ENCODE results near the gene GBE1. TPM values are rescaled to one million over a fixed set of nuclear protein-coding genes. Genes with fewer than 3 reads are reported as not detected.
A peak's percentile ranks its signal among the peaks of the same experiment; 100 is the strongest.

GBE1 gene
- total RNA-seq, 2 experiments from 2014 or later: 18.0 to 21.4 TPM

DNA sequence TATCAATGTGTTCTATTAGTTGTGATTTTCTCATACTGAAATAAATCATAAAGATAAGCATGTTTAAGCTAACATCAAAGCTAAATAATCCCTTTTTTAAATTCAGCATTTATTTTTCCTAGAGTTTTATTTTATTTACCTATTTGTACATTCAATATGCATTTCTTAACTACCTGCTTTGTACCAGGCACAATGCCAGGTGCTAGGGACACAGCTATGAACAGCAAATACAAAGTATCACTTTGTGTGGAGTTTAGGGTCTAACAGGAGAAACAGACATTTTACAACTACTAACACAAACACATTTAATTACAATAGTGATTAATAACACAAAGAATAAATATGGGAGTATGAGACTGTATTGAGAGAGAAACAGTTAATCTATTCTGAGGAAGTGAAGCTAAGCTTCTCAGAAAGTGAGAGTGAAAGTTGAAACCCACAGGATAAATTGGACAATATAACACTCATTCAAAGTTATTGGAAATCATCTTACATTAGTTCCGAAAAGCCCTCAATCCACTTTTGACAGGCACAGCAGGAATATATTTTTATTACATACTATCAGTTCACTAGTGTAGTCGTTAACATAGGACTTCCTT is 159.6 kb downstream of the GBE1 start:
- ATAC-seq (no peak), DNase-seq (no peak)
- no peak overlapping the region for H3K27ac Mint-ChIP-seq
- H3K9me3 Mint-ChIP-seq (ENCODE audit: low read depth): no peaks in the 10 kb centered on the region
- CTCF ChIA-PET: no interaction called here
- no peaks in the 10 kb centered on the region for H3K27me3 Mint-ChIP-seq
- no peak overlapping the region for H3K4me3 Mint-ChIP-seq
- H3K36me3 Mint-ChIP-seq: peaks cover 1% of the 10 kb centered on the region
- no peaks in the 10 kb centered on the region for H3K4me1 Mint-ChIP-seq

GRCh38 chr3:81592101-81592500 is 169.3 kb downstream of the GBE1 start:
- CTCF ChIA-PET: no interaction called here
- Mint-ChIP-seq H3K27me3 (no peaks in the 10 kb centered on the region), H3K27ac (no peak overlapping the region), H3K9me3 (ENCODE audit: low read depth) (no peaks in the 10 kb centered on the region), H3K4me1 (no peaks in the 10 kb centered on the region), H3K4me3 (no peak overlapping the region), H3K36me3 (peaks cover 3% of the 10 kb centered on the region)
- ATAC-seq (no peak), DNase-seq (no peak)

DNA sequence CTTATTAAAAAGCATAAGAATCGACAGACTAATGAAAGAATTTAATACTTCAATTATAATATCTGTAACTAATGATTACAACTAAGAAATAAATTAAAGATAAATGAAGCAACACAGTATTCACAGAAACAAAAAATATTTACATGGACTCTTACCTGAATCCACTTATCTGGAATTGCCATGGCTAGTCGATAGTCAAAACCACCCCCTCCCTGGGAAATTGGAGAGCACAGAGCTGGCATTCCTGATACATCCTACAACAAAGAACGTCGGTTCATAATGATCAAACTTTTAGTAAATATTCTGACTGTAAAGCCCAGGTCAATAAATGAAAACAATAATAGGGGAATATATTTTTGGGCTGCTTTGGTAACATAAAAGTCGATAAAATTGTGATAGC is 175.5 kb downstream of the GBE1 start:
- DNase-seq (no peak), ATAC-seq (no peak)
- peaks cover 3% of the 10 kb centered on the region for H3K36me3 Mint-ChIP-seq
- H3K27ac Mint-ChIP-seq: no peak overlapping the region
- H3K4me3 Mint-ChIP-seq: no peak overlapping the region
- H3K9me3 Mint-ChIP-seq (ENCODE audit: low read depth): no peaks in the 10 kb centered on the region
- CTCF ChIA-PET: no interaction called here
- no peaks in the 10 kb centered on the region for H3K4me1 Mint-ChIP-seq
- H3K27me3 Mint-ChIP-seq: no peaks in the 10 kb centered on the region

GRCh38 chr3:81585056-81585455 is 176.4 kb downstream of the GBE1 start:
- no peaks in the 10 kb centered on the region for H3K27me3 Mint-ChIP-seq
- CTCF ChIA-PET: interaction anchor here (0.7 kb wide), 1 partner anchor 19 kb away, joined by 3 read pairs; no protein-coding TSS in a partner anchor
- DNase-seq (no peak), ATAC-seq (no peak)
- no peak overlapping the region for H3K27ac Mint-ChIP-seq
- no peaks in the 10 kb centered on the region for H3K4me1 Mint-ChIP-seq
- no peak overlapping the region for H3K4me3 Mint-ChIP-seq
- H3K9me3 Mint-ChIP-seq (ENCODE audit: low read depth): no peaks in the 10 kb centered on the region
- H3K36me3 Mint-ChIP-seq: peaks cover 3% of the 10 kb centered on the region

- Mint-ChIP-seq H3K9me3 (ENCODE audit: low read depth) (no peaks in the 10 kb centered on the region), H3K4me3 (no peak overlapping the region), H3K36me3 (peaks cover 3% of the 10 kb centered on the region), H3K27me3 (no peaks in the 10 kb centered on the region), H3K27ac (no peak overlapping the region), H3K4me1 (no peaks in the 10 kb centered on the region)
- ATAC-seq (no peak), DNase-seq (peak; percentile 51)
- CTCF ChIA-PET: interaction anchor here (0.9 kb wide), 1 partner anchor 92 kb away, joined by 3 read pairs; no protein-coding TSS in a partner anchor
Observed at GRCh38 chr3:81581966-81582599, 179.4 kb downstream of the GBE1 start.

DNA sequence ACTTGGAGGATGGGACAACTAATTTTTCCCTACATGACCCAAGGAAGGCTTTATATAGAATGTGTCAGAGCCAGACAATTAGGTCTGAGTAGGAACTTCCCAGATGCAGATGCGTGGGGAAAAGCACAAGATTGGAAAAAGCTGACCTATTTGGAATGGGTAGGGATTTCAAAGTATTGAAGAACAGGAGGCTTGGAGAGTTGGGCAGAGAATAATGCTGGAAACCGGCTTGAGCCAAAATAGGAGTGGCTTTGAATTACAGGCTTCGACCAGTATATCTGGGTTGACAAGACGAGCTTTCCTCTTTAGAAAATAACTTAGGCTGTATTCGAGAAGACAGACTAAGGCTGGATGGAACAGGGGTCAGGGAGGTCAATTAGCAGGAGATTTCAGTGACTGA is 181.1 kb downstream of the GBE1 start:
- no peak overlapping the region for H3K27ac Mint-ChIP-seq
- DNase-seq: no peak
- no peak overlapping the region for H3K4me3 Mint-ChIP-seq
- H3K36me3 Mint-ChIP-seq: peaks cover 2% of the 10 kb centered on the region
- H3K9me3 Mint-ChIP-seq (ENCODE audit: low read depth): no peaks in the 10 kb centered on the region
- no peaks in the 10 kb centered on the region for H3K4me1 Mint-ChIP-seq
- H3K27me3 Mint-ChIP-seq: no peaks in the 10 kb centered on the region
- CTCF ChIA-PET: no interaction called here
- ATAC-seq: no peak

- Mint-ChIP-seq H3K9me3 (ENCODE audit: low read depth) (no peaks in the 10 kb centered on the region), H3K27me3 (no peaks in the 10 kb centered on the region), H3K27ac (no peak overlapping the region), H3K4me3 (no peak overlapping the region), H3K36me3 (peaks cover 2% of the 10 kb centered on the region), H3K4me1 (no peaks in the 10 kb centered on the region)
- CTCF ChIA-PET: no interaction called here
- ATAC-seq (no peak), DNase-seq (no peak)
Observed at GRCh38 chr3:81579744-81580143, 181.7 kb downstream of the GBE1 start.

DNA sequence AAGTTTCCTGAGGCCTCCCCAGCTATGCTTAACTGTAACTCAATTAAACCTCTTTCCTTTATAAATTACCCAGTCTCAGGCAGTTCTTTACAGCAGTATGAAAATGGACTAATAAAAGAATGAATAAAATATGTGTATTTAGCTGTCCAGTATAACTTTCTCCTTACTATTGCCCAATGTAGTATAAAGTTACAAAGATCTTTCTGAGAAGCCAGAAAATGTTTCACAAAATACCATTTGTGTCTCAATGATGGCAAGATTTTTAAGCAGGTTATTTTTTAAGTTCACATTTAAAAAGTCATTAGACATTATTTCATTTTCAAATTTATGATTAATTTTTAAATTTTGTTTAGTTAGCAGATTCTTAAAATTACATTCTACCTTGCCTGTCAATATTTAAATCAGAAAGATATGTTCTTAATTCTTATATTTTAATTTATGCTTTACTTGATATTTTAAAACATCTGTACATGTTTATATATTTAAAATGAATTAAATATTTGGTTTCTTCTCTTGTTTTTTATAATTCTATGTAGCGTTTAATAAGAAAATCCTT is 189.2 kb downstream of the GBE1 start:
- H3K4me1 Mint-ChIP-seq: peaks cover 4% of the 10 kb centered on the region
- H3K9me3 Mint-ChIP-seq (ENCODE audit: low read depth): no peaks in the 10 kb centered on the region
- H3K36me3 Mint-ChIP-seq: peaks cover 18% of the 10 kb centered on the region
- no peak overlapping the region for H3K27ac Mint-ChIP-seq
- CTCF ChIA-PET: no interaction called here
- ATAC-seq (no peak), DNase-seq (no peak)
- H3K27me3 Mint-ChIP-seq: no peaks in the 10 kb centered on the region
- no peak overlapping the region for H3K4me3 Mint-ChIP-seq

- Mint-ChIP-seq H3K4me1 (peaks cover 4% of the 10 kb centered on the region), H3K27me3 (no peaks in the 10 kb centered on the region), H3K4me3 (no peak overlapping the region), H3K9me3 (ENCODE audit: low read depth) (no peaks in the 10 kb centered on the region), H3K36me3 (peaks cover 25% of the 10 kb centered on the region), H3K27ac (no peak overlapping the region)
- CTCF ChIA-PET: no interaction called here
- DNase-seq (no peak), ATAC-seq (no peak)
Observed at GRCh38 chr3:81568378-81568777, 193.1 kb downstream of the GBE1 start.

DNA sequence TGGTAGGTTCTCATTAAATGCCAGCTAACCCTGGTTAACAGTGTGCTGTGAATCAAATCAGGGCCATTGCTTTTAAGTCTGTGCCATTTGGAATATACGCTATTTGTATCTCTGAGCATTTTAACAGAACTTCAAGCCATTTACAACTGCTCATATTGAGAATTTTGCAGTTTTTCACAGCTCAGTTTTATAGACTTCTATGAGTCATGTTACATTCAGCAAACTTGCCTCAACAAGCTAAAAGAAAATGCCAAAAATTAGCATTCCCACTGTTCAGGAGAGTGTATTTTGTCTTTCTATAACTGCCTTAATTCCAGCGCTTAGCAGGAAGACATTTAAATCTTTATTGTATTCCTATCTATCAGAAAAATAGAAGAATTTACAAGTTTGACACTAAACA is 196.4 kb downstream of the GBE1 start:
- Mint-ChIP-seq H3K36me3 (peaks cover 14% of the 10 kb centered on the region), H3K9me3 (ENCODE audit: low read depth) (no peaks in the 10 kb centered on the region), H3K27me3 (no peaks in the 10 kb centered on the region), H3K27ac (no peak overlapping the region), H3K4me3 (no peak overlapping the region), H3K4me1 (no peaks in the 10 kb centered on the region)
- ATAC-seq (no peak), DNase-seq (no peak)
- CTCF ChIA-PET: no interaction called here

DNA sequence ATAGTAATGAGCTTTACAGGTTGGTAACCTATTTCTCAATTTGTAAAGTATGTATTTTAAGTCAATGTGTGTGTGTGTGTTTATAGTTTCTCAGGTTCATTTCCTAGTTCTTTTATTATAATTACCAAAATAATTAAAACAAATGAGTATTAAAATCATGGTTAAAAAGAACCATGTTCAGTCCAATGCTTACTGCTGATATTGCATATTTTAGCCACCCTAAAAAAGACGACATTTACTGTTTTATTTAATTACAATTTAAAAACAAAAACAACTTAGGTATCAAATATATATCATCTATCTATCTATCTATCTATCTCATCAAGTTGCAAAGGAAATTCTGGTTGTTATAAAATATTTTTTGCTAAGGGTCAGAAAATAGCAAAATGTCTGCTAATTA is 203.3 kb downstream of the GBE1 start:
- Mint-ChIP-seq H3K27me3 (no peaks in the 10 kb centered on the region), H3K4me3 (no peak overlapping the region), H3K4me1 (peaks cover 10% of the 10 kb centered on the region), H3K27ac (no peak overlapping the region), H3K9me3 (ENCODE audit: low read depth) (no peaks in the 10 kb centered on the region), H3K36me3 (peaks cover 2% of the 10 kb centered on the region)
- ATAC-seq: no peak
- no peak for DNase-seq
- CTCF ChIA-PET: no interaction called here

- peaks cover 2% of the 10 kb centered on the region for H3K9me3 Mint-ChIP-seq (ENCODE audit: low read depth)
- no peak overlapping the region for H3K4me3 Mint-ChIP-seq
- CTCF ChIA-PET: no interaction called here
- H3K4me1 Mint-ChIP-seq: peaks cover 10% of the 10 kb centered on the region
- peaks cover 12% of the 10 kb centered on the region for H3K36me3 Mint-ChIP-seq
- ATAC-seq: no peak
- no peak for DNase-seq
- no peak overlapping the region for H3K27ac Mint-ChIP-seq
- no peaks in the 10 kb centered on the region for H3K27me3 Mint-ChIP-seq
Observed at GRCh38 chr3:81554801-81555200, 206.6 kb downstream of the GBE1 start.

GRCh38 chr3:81554388-81554787 is 207.1 kb downstream of the GBE1 start:
- ATAC-seq: peak; percentile 45
- CTCF ChIA-PET: no interaction called here
- peaks cover 12% of the 10 kb centered on the region for H3K36me3 Mint-ChIP-seq
- peaks cover 2% of the 10 kb centered on the region for H3K9me3 Mint-ChIP-seq (ENCODE audit: low read depth)
- peaks cover 10% of the 10 kb centered on the region for H3K4me1 Mint-ChIP-seq
- no peak for DNase-seq
- H3K27ac Mint-ChIP-seq: no peak overlapping the region
- H3K4me3 Mint-ChIP-seq: no peak overlapping the region
- no peaks in the 10 kb centered on the region for H3K27me3 Mint-ChIP-seq

GRCh38 chr3:81550415-81550814 is 211.0 kb downstream of the GBE1 start:
- Mint-ChIP-seq H3K27me3 (no peaks in the 10 kb centered on the region), H3K4me1 (peaks cover 10% of the 10 kb centered on the region), H3K9me3 (ENCODE audit: low read depth) (peaks cover 2% of the 10 kb centered on the region), H3K36me3 (peaks cover 20% of the 10 kb centered on the region), H3K4me3 (no peak overlapping the region), H3K27ac (no peak overlapping the region)
- CTCF ChIA-PET: no interaction called here
- DNase-seq: no peak
- no peak for ATAC-seq

Data from activated CD8-positive, alpha-beta memory T cell treated with anti-CD3 and anti-CD28 coated beads, Interleukin-2, amount 10 ng/mL, durations not matched to agents 7 days and 5 days (primary cell).